Activated CD8-positive, alpha-beta memory T cell treated with anti-CD3 and anti-CD28 coated beads, Interleukin-2, amount 10 ng/mL, durations not matched to agents 7 days and 5 days (primary cell): ENCODE measurements around the gene GNAL. TPM values are rescaled to one million over a fixed set of nuclear protein-coding genes. Genes with fewer than 3 reads are reported as not detected.

Experiments used
- ATAC-seq: fragments of 150-1000 bp; cut with Tn5 transposase; one replicate; pipeline ENCODE4 v1.10.0; 2021; ENCODE audit warnings: moderate library complexity
- CTCF ChIA-PET: fragments of 350-600 bp; sonication (Branson Sonifier 250); formaldehyde crosslinking; loops from one replicate; lab custom pipeline; 2021; ENCODE audit warnings: antibody characterized with exemption; lab: Charles Lee
- DNase-seq: peaks from one replicate; pipeline ENCODE4 v3.0.0-alpha.2; 2020
- H3K27ac Mint-ChIP-seq: one replicate; pipeline ENCODE4 v1.8.0; 2021; ENCODE audit warnings: mild to moderate bottlenecking, mixed read lengths
- H3K27me3 Mint-ChIP-seq: one replicate; pipeline ENCODE4 v1.8.0; 2021; ENCODE audit warnings: mixed read lengths
- H3K36me3 Mint-ChIP-seq: one replicate; pipeline ENCODE4 v1.8.0; 2021; ENCODE audit warnings: mild to moderate bottlenecking, mixed read lengths
- H3K4me1 Mint-ChIP-seq: one replicate; pipeline ENCODE4 v1.8.0; 2021; ENCODE audit warnings: mixed read lengths
- H3K4me3 Mint-ChIP-seq: one replicate; pipeline ENCODE4 v1.8.0; 2021; ENCODE audit warnings: mild to moderate bottlenecking, moderate library complexity, mixed read lengths
- H3K9me3 Mint-ChIP-seq: one replicate; pipeline ENCODE4 v1.8.0; 2022; ENCODE audit warnings: low read depth, mixed read lengths
- total RNA-seq, 2 experiments: library from RNA; stranded (reverse); gene quantifications; one replicate each; pipeline ENCODE4 v1.2.3, GENCODE V29; 2021

GNAL gene
- total RNA-seq, 2 experiments from 2014 or later, result 0.52 TPM; not detected in 1

- Mint-ChIP-seq H3K4me3 (no peak overlapping the region), H3K4me1 (no peaks in the 10 kb centered on the region), H3K27ac (no peak overlapping the region), H3K9me3 (no peaks in the 10 kb centered on the region), H3K36me3 (no peaks in the 10 kb centered on the region), H3K27me3 (peaks cover 18% of the 10 kb centered on the region)
- no peak for DNase-seq
- no peak for ATAC-seq
- CTCF ChIA-PET, result no interaction called here
These were observed 103.6 kb downstream of the GNAL start for GRCh38 chr18:11792632-11793031.

- CTCF ChIA-PET, result no interaction called here
- no peaks in the 10 kb centered on the region for H3K36me3 Mint-ChIP-seq
- H3K4me3 Mint-ChIP-seq, result no peak overlapping the region
- peaks cover 20% of the 10 kb centered on the region for H3K27me3 Mint-ChIP-seq
- no peaks in the 10 kb centered on the region for H3K4me1 Mint-ChIP-seq
- no peaks in the 10 kb centered on the region for H3K9me3 Mint-ChIP-seq
- H3K27ac Mint-ChIP-seq, result no peak overlapping the region
- no peak for DNase-seq
- no peak for ATAC-seq
These were observed 105.1 kb downstream of the GNAL start for GRCh38 chr18:11794195-11794594.

- DNase-seq (no peak), ATAC-seq (no peak)
- H3K27ac Mint-ChIP-seq, result no peak overlapping the region
- CTCF ChIA-PET, result no interaction called here
- no peaks in the 10 kb centered on the region for H3K9me3 Mint-ChIP-seq
- no peaks in the 10 kb centered on the region for H3K4me1 Mint-ChIP-seq
- no peaks in the 10 kb centered on the region for H3K36me3 Mint-ChIP-seq
- H3K4me3 Mint-ChIP-seq, result no peak overlapping the region
- peaks cover 26% of the 10 kb centered on the region for H3K27me3 Mint-ChIP-seq
These were observed 106.9 kb downstream of the GNAL start for GRCh38 chr18:11795916-11796315.

- Mint-ChIP-seq H3K4me1 (no peaks in the 10 kb centered on the region), H3K27ac (no peak overlapping the region), H3K4me3 (no peak overlapping the region), H3K27me3 (peaks cover 19% of the 10 kb centered on the region), H3K36me3 (no peaks in the 10 kb centered on the region), H3K9me3 (no peaks in the 10 kb centered on the region)
- CTCF ChIA-PET, result no interaction called here
- ATAC-seq, result no peak
- no peak for DNase-seq
These were observed 109.2 kb downstream of the GNAL start for GRCh38 chr18:11798271-11798670.

- H3K27ac Mint-ChIP-seq, result no peak overlapping the region
- H3K4me3 Mint-ChIP-seq, result no peak overlapping the region
- H3K27me3 Mint-ChIP-seq, result peaks cover 13% of the 10 kb centered on the region
- ATAC-seq (no peak), DNase-seq (no peak)
- no peaks in the 10 kb centered on the region for H3K4me1 Mint-ChIP-seq
- CTCF ChIA-PET, result no interaction called here
- no peaks in the 10 kb centered on the region for H3K9me3 Mint-ChIP-seq
- H3K36me3 Mint-ChIP-seq, result no peaks in the 10 kb centered on the region
These were observed 110.0 kb downstream of the GNAL start for GRCh38 chr18:11799066-11799465.

- DNase-seq, result no peak
- no peak for ATAC-seq
- no peak overlapping the region for H3K4me3 Mint-ChIP-seq
- CTCF ChIA-PET, result no interaction called here
- peaks cover 14% of the 10 kb centered on the region for H3K27me3 Mint-ChIP-seq
- H3K36me3 Mint-ChIP-seq, result no peaks in the 10 kb centered on the region
- no peaks in the 10 kb centered on the region for H3K4me1 Mint-ChIP-seq
- no peaks in the 10 kb centered on the region for H3K9me3 Mint-ChIP-seq
- no peak overlapping the region for H3K27ac Mint-ChIP-seq
These were observed 111.7 kb downstream of the GNAL start for GRCh38 chr18:11800566-11801334.

GRCh38 chr18:11801573-11801972 lies 112.5 kb downstream of the GNAL start:
- Mint-ChIP-seq H3K9me3 (no peaks in the 10 kb centered on the region), H3K4me3 (no peak overlapping the region), H3K4me1 (no peaks in the 10 kb centered on the region), H3K27ac (no peak overlapping the region), H3K27me3 (peaks cover 21% of the 10 kb centered on the region), H3K36me3 (no peaks in the 10 kb centered on the region)
- CTCF ChIA-PET, result no interaction called here
- ATAC-seq (no peak), DNase-seq (no peak)

GRCh38 chr18:11802158-11802557 lies 113.1 kb downstream of the GNAL start:
- peaks cover 21% of the 10 kb centered on the region for H3K27me3 Mint-ChIP-seq
- H3K36me3 Mint-ChIP-seq, result no peaks in the 10 kb centered on the region
- no peaks in the 10 kb centered on the region for H3K9me3 Mint-ChIP-seq
- H3K4me1 Mint-ChIP-seq, result no peaks in the 10 kb centered on the region
- CTCF ChIA-PET, result no interaction called here
- H3K27ac Mint-ChIP-seq, result no peak overlapping the region
- H3K4me3 Mint-ChIP-seq, result no peak overlapping the region
- DNase-seq (no peak), ATAC-seq (no peak)

- ATAC-seq, result no peak
- H3K4me3 Mint-ChIP-seq, result no peak overlapping the region
- no peak for DNase-seq
- H3K36me3 Mint-ChIP-seq, result no peaks in the 10 kb centered on the region
- CTCF ChIA-PET, result no interaction called here
- H3K9me3 Mint-ChIP-seq, result no peaks in the 10 kb centered on the region
- peaks cover 20% of the 10 kb centered on the region for H3K27me3 Mint-ChIP-seq
- no peaks in the 10 kb centered on the region for H3K4me1 Mint-ChIP-seq
- H3K27ac Mint-ChIP-seq, result no peak overlapping the region
These were observed 113.5 kb downstream of the GNAL start for GRCh38 chr18:11802586-11802985.

- Mint-ChIP-seq H3K36me3 (no peaks in the 10 kb centered on the region), H3K27me3 (peaks cover 11% of the 10 kb centered on the region), H3K4me3 (no peak overlapping the region), H3K27ac (no peak overlapping the region), H3K9me3 (no peaks in the 10 kb centered on the region), H3K4me1 (no peaks in the 10 kb centered on the region)
- ATAC-seq (no peak), DNase-seq (no peak)
- CTCF ChIA-PET, result no interaction called here
These were observed 118.2 kb downstream of the GNAL start for GRCh38 chr18:11807233-11807632.

GRCh38 chr18:11808001-11808855 lies 119.2 kb downstream of the GNAL start:
- DNase-seq, result no peak
- H3K27ac Mint-ChIP-seq, result no peak overlapping the region
- CTCF ChIA-PET, result no interaction called here
- no peaks in the 10 kb centered on the region for H3K36me3 Mint-ChIP-seq
- H3K4me1 Mint-ChIP-seq, result no peaks in the 10 kb centered on the region
- no peak for ATAC-seq
- no peak overlapping the region for H3K4me3 Mint-ChIP-seq
- H3K27me3 Mint-ChIP-seq, result peaks cover 11% of the 10 kb centered on the region
- no peaks in the 10 kb centered on the region for H3K9me3 Mint-ChIP-seq

- Mint-ChIP-seq H3K4me3 (no peak overlapping the region), H3K9me3 (no peaks in the 10 kb centered on the region), H3K4me1 (no peaks in the 10 kb centered on the region), H3K36me3 (no peaks in the 10 kb centered on the region), H3K27me3 (peaks cover 11% of the 10 kb centered on the region), H3K27ac (no peak overlapping the region)
- no peak for DNase-seq
- ATAC-seq, result no peak
- CTCF ChIA-PET, result no interaction called here
These were observed 120.8 kb downstream of the GNAL start for GRCh38 chr18:11809895-11810294.

GRCh38 chr18:11810379-11810778 lies 121.3 kb downstream of the GNAL start:
- CTCF ChIA-PET, result no interaction called here
- Mint-ChIP-seq H3K36me3 (no peaks in the 10 kb centered on the region), H3K4me3 (no peak overlapping the region), H3K9me3 (no peaks in the 10 kb centered on the region), H3K27ac (no peak overlapping the region), H3K27me3 (peaks cover 11% of the 10 kb centered on the region), H3K4me1 (no peaks in the 10 kb centered on the region)
- DNase-seq (no peak), ATAC-seq (no peak)

GRCh38 chr18:11811009-11811408 lies 121.9 kb downstream of the GNAL start:
- CTCF ChIA-PET, result no interaction called here
- H3K9me3 Mint-ChIP-seq, result no peaks in the 10 kb centered on the region
- no peaks in the 10 kb centered on the region for H3K4me1 Mint-ChIP-seq
- peaks cover 6% of the 10 kb centered on the region for H3K27me3 Mint-ChIP-seq
- no peaks in the 10 kb centered on the region for H3K36me3 Mint-ChIP-seq
- ATAC-seq, result no peak
- DNase-seq, result no peak
- H3K4me3 Mint-ChIP-seq, result no peak overlapping the region
- no peak overlapping the region for H3K27ac Mint-ChIP-seq
